Upper lobe of left lung (tissue), 4 donors: ENCODE measurements around the gene C2.
"Not testable (repeated sequence)": the region's sequence is repeated elsewhere in the genome, so short reads cannot be mapped to it uniquely, and the experiment has no call there.

Source experiments
- EP300 ChIP-seq, 4 donors: sonication (generic); formaldehyde crosslinking; IDR thresholded peaks; one replicate each; pipeline ENCODE4 v1.5.1; 2017; ENCODE audit warnings: antibody characterized with exemption in 4 of 4, control low read depth in 2 of 4
- POLR2A ChIP-seq, 4 donors: fragments of 450-650 bp; IDR thresholded peaks; one replicate each; pipeline ENCODE4 v1.5.1; 2016 to 2017; ENCODE audit warnings: antibody characterized with exemption in 4 of 4, mild to moderate bottlenecking in 2 of 4
- TF ChIP-seq, protein P1 (sequence below), 6 experiments: fragments of 450-650 bp in 4 of 6; fragments of 200-600 bp in 2 of 6; sonication (generic) in 2 of 6; IDR thresholded peaks; one replicate each; pipeline ENCODE4 v1.5.1; 2016 to 2019; ENCODE audit warnings: antibody characterized with exemption in 6 of 6

DNA sequence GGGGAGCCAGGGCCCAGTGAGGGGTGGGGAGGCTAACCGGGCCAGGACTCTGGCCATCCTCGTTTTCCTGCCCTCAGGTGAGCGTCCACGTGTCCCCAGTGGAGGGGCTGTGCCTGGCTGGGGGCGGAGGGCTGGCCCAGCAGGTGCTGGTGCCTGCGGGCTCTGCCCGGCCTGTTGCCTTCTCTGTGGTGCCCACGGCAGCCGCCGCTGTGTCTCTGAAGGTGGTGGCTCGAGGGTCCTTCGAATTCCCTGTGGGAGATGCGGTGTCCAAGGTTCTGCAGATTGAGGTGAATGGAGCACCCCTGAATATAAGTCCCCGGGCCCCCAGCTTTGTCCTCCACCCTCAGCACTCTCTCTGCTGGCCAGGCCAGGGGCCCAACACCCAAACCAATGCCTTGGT is 66.9 kb downstream of the C2 start:
- TF ChIP-seq, protein P1, sequence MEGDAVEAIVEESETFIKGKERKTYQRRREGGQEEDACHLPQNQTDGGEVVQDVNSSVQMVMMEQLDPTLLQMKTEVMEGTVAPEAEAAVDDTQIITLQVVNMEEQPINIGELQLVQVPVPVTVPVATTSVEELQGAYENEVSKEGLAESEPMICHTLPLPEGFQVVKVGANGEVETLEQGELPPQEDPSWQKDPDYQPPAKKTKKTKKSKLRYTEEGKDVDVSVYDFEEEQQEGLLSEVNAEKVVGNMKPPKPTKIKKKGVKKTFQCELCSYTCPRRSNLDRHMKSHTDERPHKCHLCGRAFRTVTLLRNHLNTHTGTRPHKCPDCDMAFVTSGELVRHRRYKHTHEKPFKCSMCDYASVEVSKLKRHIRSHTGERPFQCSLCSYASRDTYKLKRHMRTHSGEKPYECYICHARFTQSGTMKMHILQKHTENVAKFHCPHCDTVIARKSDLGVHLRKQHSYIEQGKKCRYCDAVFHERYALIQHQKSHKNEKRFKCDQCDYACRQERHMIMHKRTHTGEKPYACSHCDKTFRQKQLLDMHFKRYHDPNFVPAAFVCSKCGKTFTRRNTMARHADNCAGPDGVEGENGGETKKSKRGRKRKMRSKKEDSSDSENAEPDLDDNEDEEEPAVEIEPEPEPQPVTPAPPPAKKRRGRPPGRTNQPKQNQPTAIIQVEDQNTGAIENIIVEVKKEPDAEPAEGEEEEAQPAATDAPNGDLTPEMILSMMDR (IDR thresholded peaks at IDR 0.05): not testable (repeated sequence)
- not testable (repeated sequence) for TF ChIP-seq POLR2A, EP300 (IDR thresholded peaks at IDR 0.05)
